Smooth muscle cell (in vitro differentiated cells): ENCODE results near the gene ITSN1. TPM values are rescaled to one million over a fixed set of nuclear protein-coding genes. Genes with fewer than 3 reads are reported as not detected.
A peak's percentile ranks its signal among the peaks of the same experiment; 100 is the strongest.

ENCODE experiments used
- DNase-seq: peaks from one replicate; lab custom pipeline; 2025; ENCODE audit not compliant: unreplicated experiment; lab: John Stamatoyannopoulos, UW
- H2AFZ ChIP-seq: fragments of 200-600 bp; sonication (generic); 2 replicates; pipeline ENCODE4 v1.6.0; 2016; ENCODE audit warnings: antibody characterized with exemption, low read depth, mild to moderate bottlenecking
- H3F3A ChIP-seq: fragments of 200-600 bp; sonication (generic); 2 replicates; pipeline ENCODE4 v1.6.0; 2017; ENCODE audit warnings: antibody characterized with exemption, low read depth
- H3K27ac ChIP-seq: fragments of 200-600 bp; sonication (generic); 2 replicates; pipeline ENCODE4 v1.5.1; 2016; ENCODE audit warnings: low read depth, mild to moderate bottlenecking
- H3K27me3 ChIP-seq: fragments of 200-600 bp; sonication (generic); 2 replicates; pipeline ENCODE4 v1.6.1; 2016; ENCODE audit warnings: low read depth, mild to moderate bottlenecking
- H3K36me3 ChIP-seq: fragments of 200-600 bp; sonication (generic); 2 replicates; pipeline ENCODE4 v1.5.1; 2016; ENCODE audit warnings: low read depth
- H3K4me1 ChIP-seq: fragments of 200-600 bp; sonication (generic); 2 replicates; pipeline ENCODE4 v1.5.1; 2016; ENCODE audit warnings: low read depth
- H3K4me2 ChIP-seq: fragments of 200-600 bp; sonication (generic); 2 replicates; pipeline ENCODE4 v1.6.0; 2016; ENCODE audit warnings: mild to moderate bottlenecking
- H3K4me3 ChIP-seq: fragments of 200-600 bp; sonication (generic); 2 replicates; pipeline ENCODE4 v1.5.1; 2016; ENCODE audit warnings: mild to moderate bottlenecking
- H3K79me2 ChIP-seq: fragments of 200-600 bp; sonication (generic); 2 replicates; pipeline ENCODE4 v1.6.0; 2016; ENCODE audit warnings: low read depth, mild to moderate bottlenecking
- H3K9ac ChIP-seq: fragments of 200-600 bp; sonication (generic); 2 replicates; pipeline ENCODE4 v1.6.0; 2016; ENCODE audit warnings: low read depth
- H3K9me3 ChIP-seq: fragments of 200-600 bp; sonication (generic); replicated peaks from 2 replicates; pipeline ENCODE4 v1.5.1; 2016; ENCODE audit warnings: low read depth
- H4K20me1 ChIP-seq: fragments of 200-600 bp; sonication (generic); 2 replicates; pipeline ENCODE4 v1.6.0; 2016; ENCODE audit warnings: low read depth
- CTCF ChIP-seq: fragments of 200-600 bp; sonication (generic); IDR thresholded peaks from 2 replicates; pipeline ENCODE4 v1.5.1; 2017; ENCODE audit warnings: borderline replicate concordance, mild to moderate bottlenecking, antibody characterized with exemption; ENCODE audit not compliant: insufficient read depth, poor library complexity, severe bottlenecking
- WGBS: methylation state at CpG from one replicate; pipeline ENCODE4 v1.1.7; 2016; ENCODE audit warnings: low lambda C conversion rate; 5-methylcytosine and 5-hydroxymethylcytosine counted together
- polyA plus RNA-seq: library from polyadenylated mRNA; unstranded; fragments of >200 nt; fragmentation: Nextera tagmentation; extraction: Ambion mirVana; gene quantifications from 2 replicates; pipeline ENCODE4 v1.2.1, GENCODE V29; 2016
- total RNA-seq: library from RNA; depleted of rRNA; stranded (reverse); fragments of >200 nt; gene quantifications from 2 replicates; pipeline ENCODE4 v1.2.3, GENCODE V29; 2014

Gene ITSN1
- total and polyA plus RNA-seq, 2 experiments from 2014 or later: 36.4 to 76.5 TPM

- Histone ChIP-seq H3K9me3 (no peaks in the 10 kb centered on the region), H3K4me2 (peak overlapping the region; percentile 70), H3K27me3 (no peaks in the 10 kb centered on the region), H3K4me1 (peaks cover 31% of the 10 kb centered on the region), H4K20me1 (peaks cover 83% of the 10 kb centered on the region), H2AFZ (no peak overlapping the region), H3K27ac (peak overlapping the region; percentile 85), H3F3A (peaks cover 12% of the 10 kb centered on the region), H3K4me3 (no peak overlapping the region), H3K36me3 (no peaks in the 10 kb centered on the region), H3K9ac (no peak overlapping the region), H3K79me2 (peaks cover 90% of the 10 kb centered on the region)
- WGBS: 55% methylated on average over 3 of the region's 3 CpGs
- no peak for DNase-seq
- TF ChIP-seq CTCF: no peak
These were observed 44.1 kb downstream of the ITSN1 start for GRCh38 chr21:33686386-33686785.

GRCh38 chr21:33687634-33688033 is 45.3 kb downstream of the ITSN1 start:
- Histone ChIP-seq H3K4me3 (no peak overlapping the region), H3F3A (peaks cover 12% of the 10 kb centered on the region), H3K79me2 (peaks cover 90% of the 10 kb centered on the region), H3K36me3 (no peaks in the 10 kb centered on the region), H4K20me1 (peaks cover 86% of the 10 kb centered on the region), H3K27me3 (no peaks in the 10 kb centered on the region), H3K4me2 (no peak overlapping the region), H3K9ac (no peak overlapping the region), H3K4me1 (peaks cover 43% of the 10 kb centered on the region), H3K9me3 (no peaks in the 10 kb centered on the region), H3K27ac (peak overlapping the region; percentile 16), H2AFZ (no peak overlapping the region)
- TF ChIP-seq CTCF: no peak
- no peak for DNase-seq
- 75% methylated on average over 3 of the region's 3 CpGs for WGBS

GRCh38 chr21:33688353-33688752 is 46.1 kb downstream of the ITSN1 start:
- peak overlapping the region; percentile 16 for H3K27ac ChIP-seq
- H3K9me3 ChIP-seq: no peaks in the 10 kb centered on the region
- H3K4me1 ChIP-seq: peaks cover 37% of the 10 kb centered on the region
- no peak overlapping the region for H3K9ac ChIP-seq
- no peak for DNase-seq
- H3F3A ChIP-seq: peaks cover 12% of the 10 kb centered on the region
- H2AFZ ChIP-seq: no peak overlapping the region
- peaks cover 91% of the 10 kb centered on the region for H3K79me2 ChIP-seq
- peaks cover 88% of the 10 kb centered on the region for H4K20me1 ChIP-seq
- no peaks in the 10 kb centered on the region for H3K36me3 ChIP-seq
- no peak for TF ChIP-seq CTCF
- no peaks in the 10 kb centered on the region for H3K27me3 ChIP-seq
- H3K4me2 ChIP-seq: no peak overlapping the region
- 81% methylated on average over 1 of the region's 1 CpG for WGBS
- no peak overlapping the region for H3K4me3 ChIP-seq

- H4K20me1 ChIP-seq: peaks cover 88% of the 10 kb centered on the region
- H3K9ac ChIP-seq: no peak overlapping the region
- H2AFZ ChIP-seq: no peak overlapping the region
- TF ChIP-seq CTCF: no peak
- 92% methylated on average over 5 of the region's 5 CpGs for WGBS
- no peak overlapping the region for H3K4me3 ChIP-seq
- no peak overlapping the region for H3K27ac ChIP-seq
- DNase-seq: no peak
- no peaks in the 10 kb centered on the region for H3F3A ChIP-seq
- peaks cover 21% of the 10 kb centered on the region for H3K4me1 ChIP-seq
- H3K9me3 ChIP-seq: no peaks in the 10 kb centered on the region
- H3K79me2 ChIP-seq: peaks cover 98% of the 10 kb centered on the region
- H3K4me2 ChIP-seq: no peak overlapping the region
- H3K27me3 ChIP-seq: no peaks in the 10 kb centered on the region
- no peaks in the 10 kb centered on the region for H3K36me3 ChIP-seq
These were observed 48.6 kb downstream of the ITSN1 start for GRCh38 chr21:33690874-33691273.
